Progenitor cell of endocrine pancreas (in vitro differentiated cells): ENCODE data around the gene BPIFB6. TPM values are rescaled to one million over a fixed set of nuclear protein-coding genes. Genes with fewer than 3 reads are reported as not detected.

ENCODE experiments used
- DNase-seq: peaks from one replicate; pipeline ENCODE4 v3.0.0; 2021; ENCODE audit warnings: low spot score; ENCODE audit not compliant: unreplicated experiment
- H3K27ac Mint-ChIP-seq: 2 replicates; pipeline ENCODE4 v1.8.0; 2021; ENCODE audit warnings: mild to moderate bottlenecking, moderate library complexity, mixed read lengths
- H3K27me3 Mint-ChIP-seq: 2 replicates; pipeline ENCODE4 v1.8.0; 2021; ENCODE audit warnings: mixed read lengths
- H3K36me3 Mint-ChIP-seq: 2 replicates; pipeline ENCODE4 v1.8.0; 2022; ENCODE audit warnings: mixed read lengths; ENCODE audit not compliant: insufficient read depth
- H3K4me1 Mint-ChIP-seq: 2 replicates; pipeline ENCODE4 v1.8.0; 2021; ENCODE audit warnings: low read depth, mixed read lengths
- H3K4me3 Mint-ChIP-seq: 2 replicates; pipeline ENCODE4 v1.8.0; 2021; ENCODE audit warnings: low read depth, mild to moderate bottlenecking, moderate library complexity, mixed read lengths
- H3K9me3 Mint-ChIP-seq: 2 replicates; pipeline ENCODE4 v1.8.0; 2021; ENCODE audit warnings: low read depth, mixed read lengths
- CTCF ChIP-seq: fragments of 200-600 bp; sonication (generic); IDR thresholded peaks from one replicate; pipeline ENCODE4 v1.5.0; 2021; ENCODE audit warnings: antibody characterized with exemption, mild to moderate bottlenecking; ENCODE audit not compliant: unreplicated experiment
- total RNA-seq: library from RNA; stranded (reverse); gene quantifications from 2 replicates; pipeline ENCODE4 v1.2.1, GENCODE V29; 2021

The BPIFB6 gene
- total RNA-seq, 1 donor from 2014 or later: not detected

DNA sequence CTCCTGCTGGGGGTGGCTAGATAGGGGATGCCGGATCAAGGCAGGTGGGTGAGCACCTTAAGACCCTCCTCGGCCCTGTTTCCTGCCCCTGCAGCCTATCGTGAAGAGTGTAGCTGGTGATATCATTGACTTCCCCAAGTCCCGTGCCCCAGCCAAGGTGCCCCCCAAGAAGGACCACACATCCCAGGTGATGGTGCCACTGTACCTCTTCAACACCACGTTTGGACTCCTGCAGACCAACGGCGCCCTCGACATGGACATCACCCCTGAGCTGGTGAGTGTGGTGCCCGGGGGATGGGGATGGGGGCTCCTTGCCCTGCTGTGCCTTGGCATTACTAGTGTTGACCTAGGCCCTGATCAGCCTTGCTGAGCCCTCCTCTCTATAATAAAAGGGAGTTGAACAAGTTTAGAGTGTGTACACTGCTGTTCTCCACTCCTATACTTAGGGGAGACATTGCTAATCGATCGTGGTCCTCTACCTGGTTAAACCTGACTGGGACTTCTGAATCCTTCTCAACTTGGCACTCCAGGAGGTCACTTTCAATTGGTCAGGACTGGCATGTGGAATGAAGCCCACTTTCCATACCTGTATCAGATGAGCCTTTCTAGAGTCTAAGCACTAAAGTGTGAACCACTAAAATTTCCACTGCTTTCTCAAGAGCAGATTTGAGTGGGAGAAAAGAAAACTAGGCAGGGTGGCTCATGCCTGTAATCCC, 33.3 kb downstream of the BPIFB6 start:
- TF ChIP-seq CTCF: no peak
- Mint-ChIP-seq H3K27me3 (peaks cover 12% of the 10 kb centered on the region), H3K9me3 (no peaks in the 10 kb centered on the region), H3K36me3 (no peaks in the 10 kb centered on the region), H3K4me3 (no peak overlapping the region), H3K4me1 (no peaks in the 10 kb centered on the region), H3K27ac (no peak overlapping the region)
- no peak for DNase-seq

GRCh38 chr20:33065785-33066184, 34.3 kb downstream of the BPIFB6 start:
- H3K27ac Mint-ChIP-seq: peak overlapping the region; percentile 56
- no peak for TF ChIP-seq CTCF
- DNase-seq: no peak
- H3K9me3 Mint-ChIP-seq: no peaks in the 10 kb centered on the region
- H3K36me3 Mint-ChIP-seq: no peaks in the 10 kb centered on the region
- H3K27me3 Mint-ChIP-seq: peaks cover 12% of the 10 kb centered on the region
- H3K4me3 Mint-ChIP-seq: no peak overlapping the region
- H3K4me1 Mint-ChIP-seq: no peaks in the 10 kb centered on the region

- H3K27ac Mint-ChIP-seq: no peak overlapping the region
- no peak for TF ChIP-seq CTCF
Observed at GRCh38 chr20:33067806-33068205, 36.4 kb downstream of the BPIFB6 start.

DNA sequence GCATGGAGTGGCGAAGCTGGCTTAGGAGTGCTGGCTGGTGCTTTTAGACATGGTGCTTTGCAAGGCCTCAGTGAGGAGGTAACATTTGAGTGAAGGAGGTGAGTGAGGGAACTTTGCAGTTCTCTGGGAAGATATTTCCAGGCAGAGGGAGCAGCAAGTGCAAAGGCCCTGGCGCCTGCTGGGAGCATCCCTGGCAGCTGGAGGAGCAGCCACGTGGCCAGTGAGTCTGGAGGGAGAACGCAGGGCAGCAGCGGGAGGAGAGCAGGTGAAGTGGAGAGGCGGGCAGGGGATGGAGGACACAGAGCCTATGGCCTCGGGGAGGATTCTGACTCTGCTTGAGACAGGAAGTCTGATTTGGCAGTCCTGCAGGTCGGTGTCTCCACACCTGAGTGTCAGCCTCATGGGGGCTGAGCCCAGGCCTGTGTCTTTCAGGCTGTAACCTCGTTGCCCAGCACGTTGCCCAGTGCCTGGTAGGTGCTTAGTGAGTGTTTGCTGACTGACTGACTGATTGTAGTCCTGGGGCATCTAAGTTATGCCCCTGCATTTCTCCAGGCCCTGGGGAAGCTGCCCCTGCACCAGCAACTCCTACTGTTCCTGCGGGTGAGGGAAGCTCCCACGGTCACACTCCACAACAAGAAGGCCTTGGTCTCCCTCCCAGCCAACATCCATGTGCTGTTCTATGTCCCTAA, 36.9 kb downstream of the BPIFB6 start:
- no peak for TF ChIP-seq CTCF
- H3K9me3 Mint-ChIP-seq: no peaks in the 10 kb centered on the region
- no peak overlapping the region for H3K4me3 Mint-ChIP-seq
- no peak for DNase-seq
- no peak overlapping the region for H3K27ac Mint-ChIP-seq
- no peaks in the 10 kb centered on the region for H3K4me1 Mint-ChIP-seq
- H3K36me3 Mint-ChIP-seq: no peaks in the 10 kb centered on the region
- H3K27me3 Mint-ChIP-seq: peaks cover 9% of the 10 kb centered on the region

More at GRCh38 chr20:33067806-33068205, 36.4 kb downstream of the BPIFB6 start:
- Mint-ChIP-seq H3K4me1 (no peaks in the 10 kb centered on the region), H3K9me3 (no peaks in the 10 kb centered on the region), H3K27me3 (peaks cover 9% of the 10 kb centered on the region), H3K4me3 (no peak overlapping the region), H3K36me3 (no peaks in the 10 kb centered on the region)
- DNase-seq: no peak

- no peaks in the 10 kb centered on the region for H3K4me1 Mint-ChIP-seq
- H3K4me3 Mint-ChIP-seq: no peak overlapping the region
- H3K27ac Mint-ChIP-seq: no peak overlapping the region
- no peak for DNase-seq
- H3K36me3 Mint-ChIP-seq: no peaks in the 10 kb centered on the region
- peaks cover 16% of the 10 kb centered on the region for H3K27me3 Mint-ChIP-seq
- no peaks in the 10 kb centered on the region for H3K9me3 Mint-ChIP-seq
- TF ChIP-seq CTCF: no peak
Observed at GRCh38 chr20:33069673-33070072, 38.2 kb downstream of the BPIFB6 start.
